MV-4-11 (cell line): ENCODE results near the gene CCNI.
"Not testable (repeated sequence)": the region's sequence is repeated elsewhere in the genome, so short reads cannot be mapped to it uniquely, and the experiment has no call there.

Source experiments
- DNase-seq: peaks from one replicate; lab custom pipeline; 2025; lab: John Stamatoyannopoulos, UW

Gene CCNI

GRCh38 chr4:77075869-77076799, at the start of gene CCNI:
Gene CCNI (minus strand): TSS chr4:77075989. CDS start chr4:77066362, 9,627 bp downstream.
- peak; percentile 94 for DNase-seq

- peak; percentile 63 for DNase-seq
Measured at GRCh38 chr4:77124576-77124975, 48.8 kb upstream of the CCNI start.

GRCh38 chr4:77123411-77123810, 47.6 kb upstream of the CCNI start:
- DNase-seq = peak; percentile 81

DNA sequence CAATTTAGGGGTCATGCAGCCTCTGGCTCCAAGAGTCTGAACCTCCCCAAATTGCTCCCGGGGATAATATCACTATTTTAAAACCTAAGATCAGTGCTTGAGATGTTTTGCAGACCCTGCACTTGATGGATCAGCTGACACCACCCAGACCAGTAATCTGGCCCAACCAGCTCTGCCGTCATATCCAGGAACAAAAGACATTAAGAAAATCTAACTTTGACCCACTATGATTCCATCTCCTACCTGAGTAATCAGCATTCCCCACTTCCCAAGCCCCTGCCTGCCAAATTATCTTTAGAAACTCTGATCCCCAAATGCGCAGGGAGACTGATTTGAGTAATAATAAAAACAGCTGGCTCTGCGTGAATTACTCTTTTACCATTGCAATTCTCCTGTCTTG, 46.9 kb upstream of the CCNI start:
- no peak for DNase-seq

- no peak for DNase-seq
Measured at GRCh38 chr4:77121736-77122240, 46.0 kb upstream of the CCNI start.

- peak; percentile 10 for DNase-seq
Measured at GRCh38 chr4:77120886-77121508, 45.2 kb upstream of the CCNI start.

DNA sequence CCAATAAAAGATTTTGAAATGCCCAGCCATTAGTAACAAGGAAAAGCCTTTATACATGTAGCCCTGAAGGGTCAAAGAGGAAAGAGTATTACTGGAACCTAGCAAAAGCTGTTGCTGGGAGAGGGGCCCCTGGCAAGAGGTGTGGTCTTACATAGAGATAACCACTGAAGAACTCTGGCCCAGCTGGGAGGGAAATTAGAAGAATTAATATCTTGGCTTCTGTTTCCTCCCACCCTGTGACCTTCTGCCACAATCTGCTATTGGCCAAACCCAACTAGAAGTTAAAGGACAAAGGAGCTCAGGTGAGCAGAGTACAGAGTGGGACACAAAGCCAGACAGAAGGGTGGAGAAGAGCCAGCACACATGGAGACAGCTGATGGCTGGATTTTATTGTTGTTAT, 41.9 kb upstream of the CCNI start:
- no peak for DNase-seq

- no peak for DNase-seq
Measured at GRCh38 chr4:77113069-77113468, 37.3 kb upstream of the CCNI start.

- DNase-seq = no peak
Measured at GRCh38 chr4:77110730-77111129, 34.9 kb upstream of the CCNI start.

DNA sequence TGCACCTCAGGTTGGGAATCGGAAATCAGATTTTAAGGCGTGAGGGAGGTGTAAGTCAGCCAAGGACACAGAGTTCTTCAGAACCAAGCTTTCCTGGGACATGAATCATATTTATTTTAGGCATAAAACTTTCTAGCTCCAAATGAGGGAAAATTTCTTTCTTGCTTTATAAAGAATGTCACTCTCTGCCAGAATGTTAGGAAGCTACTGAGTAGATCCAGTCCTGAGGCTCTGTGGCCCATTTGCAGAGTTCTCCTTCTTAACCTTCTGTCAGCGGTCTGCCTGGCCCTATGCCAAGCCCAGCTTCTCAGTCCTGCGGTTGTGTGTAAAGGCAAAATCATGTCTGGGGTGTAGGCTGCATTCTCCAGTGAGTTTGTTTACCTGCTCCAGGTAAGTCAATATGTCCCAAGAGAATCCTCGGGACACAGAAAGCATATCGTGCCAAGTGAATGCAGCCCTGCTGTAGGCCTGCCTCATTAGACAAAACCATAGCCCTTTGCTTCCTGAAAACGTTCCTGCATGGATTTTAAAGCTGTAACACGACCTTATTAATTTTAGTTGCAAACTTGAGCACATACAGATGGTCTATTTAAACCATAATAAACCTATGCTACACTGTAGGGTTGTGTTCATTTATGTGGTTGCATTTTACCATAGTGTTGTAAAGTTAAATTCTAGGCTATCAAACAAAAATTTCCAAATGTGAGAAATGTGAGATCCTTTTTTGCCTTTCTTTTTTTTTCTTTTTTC, 29.2 kb upstream of the CCNI start:
- no peak for DNase-seq

DNA sequence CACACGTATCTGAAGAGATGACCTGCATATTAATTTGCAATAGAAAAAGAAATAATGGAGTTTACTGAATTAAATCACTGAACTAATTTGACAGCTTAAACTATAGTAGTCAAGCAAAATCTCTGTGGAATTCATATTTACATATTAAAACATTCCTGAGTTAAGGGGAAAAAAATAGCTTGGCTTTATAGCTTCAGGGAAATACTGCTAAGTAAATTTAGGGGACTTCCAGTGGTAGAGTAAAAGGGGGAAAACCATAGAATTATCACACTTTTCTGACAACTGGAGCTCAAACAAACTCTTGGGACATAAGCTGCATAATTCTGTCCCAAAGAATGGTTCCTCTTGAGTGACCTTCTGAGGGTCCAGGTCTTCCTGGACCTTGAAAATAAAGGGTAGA, 28.6 kb upstream of the CCNI start:
- DNase-seq = no peak

DNA sequence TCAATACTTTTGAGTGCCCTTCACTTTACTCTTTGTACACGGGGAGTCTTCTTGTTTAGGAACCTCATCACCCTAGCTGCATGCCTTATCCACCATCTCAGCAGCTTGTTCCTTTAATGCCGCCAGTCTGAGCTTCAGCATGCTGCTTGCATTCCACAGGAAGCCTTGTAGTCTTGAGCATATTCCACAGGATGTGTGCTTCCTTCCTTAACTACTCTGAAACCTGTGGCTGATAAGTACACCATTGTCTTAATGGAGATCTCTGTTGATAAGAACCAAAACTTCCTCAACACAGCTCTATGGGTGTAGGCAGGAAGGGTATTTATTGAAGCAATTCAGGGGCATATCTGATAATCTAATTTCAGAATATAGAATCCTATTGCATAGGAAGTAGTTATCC, 24.4 kb upstream of the CCNI start:
- DNase-seq = no peak

GRCh38 chr4:77097611-77098010, 21.8 kb upstream of the CCNI start:
- peak; percentile 9 for DNase-seq

DNA sequence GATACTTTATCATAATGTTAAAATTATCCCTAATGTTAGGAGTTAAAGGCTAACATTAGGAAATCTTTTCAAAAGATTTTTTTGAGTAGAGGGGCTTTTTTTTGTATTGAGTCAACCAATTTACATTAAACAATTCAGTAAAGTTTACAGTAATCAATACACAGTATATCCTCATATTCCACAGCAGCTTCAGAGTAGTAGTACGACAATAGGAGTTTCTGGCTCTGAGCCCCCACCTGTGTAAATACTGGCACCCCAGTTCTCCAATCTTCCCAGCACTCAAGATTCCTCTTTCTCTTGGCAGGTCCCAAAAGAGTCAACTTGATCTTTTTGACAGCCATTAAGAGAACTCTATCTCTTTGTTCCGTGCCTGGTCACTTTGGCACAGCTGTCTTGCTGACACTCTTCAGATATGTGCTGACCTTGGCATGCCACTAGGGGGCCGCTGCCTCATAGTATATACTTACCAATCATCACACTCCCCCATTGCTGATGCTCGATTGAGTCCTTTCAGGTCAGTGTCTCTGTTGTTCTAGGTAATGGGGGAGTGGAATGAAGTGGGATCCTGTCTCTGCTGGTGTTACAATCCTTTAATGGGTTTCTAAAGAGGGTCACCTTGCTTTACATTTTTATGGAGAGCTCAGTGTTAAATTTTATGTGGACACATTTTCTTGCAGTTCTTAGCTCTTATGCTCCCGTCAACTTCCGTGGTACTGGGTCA, 19.5 kb upstream of the CCNI start:
- DNase-seq = peak; percentile 65

DNA sequence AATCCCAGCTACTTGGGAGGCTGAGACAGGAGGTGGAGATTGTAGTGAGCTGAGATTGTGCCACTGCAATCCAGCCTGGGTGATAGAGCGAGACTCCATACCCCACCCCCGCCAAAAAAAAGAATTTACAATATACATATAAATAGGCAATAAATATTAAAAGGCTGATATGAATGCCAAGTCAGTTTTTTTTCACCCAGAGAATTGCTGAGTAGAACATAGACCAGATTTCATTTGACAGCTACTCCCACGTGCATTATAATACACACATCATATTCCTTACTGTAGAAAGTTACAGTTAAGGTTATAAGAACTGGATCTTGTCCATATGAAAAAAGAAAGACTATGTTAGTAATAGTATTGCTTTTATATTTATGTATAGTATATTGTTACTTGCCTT, 18.7 kb upstream of the CCNI start:
- DNase-seq = no peak

- DNase-seq = no peak
Measured at GRCh38 chr4:77093401-77093800, 17.6 kb upstream of the CCNI start.

DNA sequence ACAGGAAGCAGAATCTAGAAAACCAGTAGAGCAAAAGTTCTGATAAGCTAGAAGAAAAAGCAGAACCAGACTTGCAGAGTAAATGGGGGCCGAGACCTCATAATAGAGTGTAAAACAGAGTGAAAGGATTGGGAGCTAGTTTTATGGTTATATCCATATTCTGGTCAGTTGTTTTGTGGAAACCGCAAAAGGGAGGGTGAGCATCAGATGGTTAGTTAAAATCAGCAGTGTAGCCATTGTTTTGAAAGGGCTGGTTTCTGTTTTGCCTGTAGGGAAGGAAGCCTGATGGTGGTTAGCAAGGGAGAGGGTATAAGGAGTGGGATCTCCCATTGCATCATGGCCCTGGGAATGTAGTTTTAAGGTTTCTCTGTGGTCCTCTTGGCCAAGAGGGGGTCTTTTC, 17.2 kb upstream of the CCNI start:
- peak; percentile 97 for DNase-seq

DNA sequence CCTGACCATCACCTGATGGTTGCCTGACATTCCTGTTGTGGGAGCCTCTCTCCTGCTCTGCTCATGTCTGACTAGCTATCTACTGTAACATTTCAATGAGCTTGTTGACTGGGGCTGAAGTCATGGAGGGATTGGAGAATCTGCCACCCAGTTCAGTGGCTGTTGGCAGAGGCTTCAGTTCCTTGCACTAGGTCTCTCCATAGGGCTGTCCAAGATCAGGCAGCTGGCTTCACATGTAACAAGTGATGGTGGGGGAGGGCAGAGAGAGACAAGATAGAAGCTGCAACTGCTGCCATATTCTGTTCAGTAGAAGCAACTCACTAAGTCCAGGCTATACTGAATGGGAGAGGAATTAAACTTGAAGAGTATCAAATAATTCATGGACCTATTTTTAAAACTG, 14.1 kb upstream of the CCNI start:
- no peak for DNase-seq

DNA sequence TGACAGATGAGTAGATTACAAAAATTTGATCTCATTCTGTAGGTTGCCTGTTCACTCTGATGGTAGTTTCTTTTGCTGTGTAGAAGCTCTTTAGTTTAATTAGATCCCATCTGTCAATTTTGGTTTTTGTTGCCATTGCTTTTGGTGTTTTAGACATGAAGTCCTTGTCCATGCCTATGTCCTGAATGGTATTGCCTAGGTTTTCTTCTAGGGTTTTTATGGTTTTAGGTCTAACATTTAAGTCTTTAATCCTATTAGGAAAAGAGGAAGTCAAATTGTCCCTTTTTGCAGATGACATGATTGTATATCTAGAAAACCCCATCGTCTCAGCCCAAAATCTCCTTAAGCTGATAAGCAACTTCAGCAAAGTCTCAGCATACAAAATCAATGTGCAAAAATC, 11.2 kb upstream of the CCNI start:
- DNase-seq = not testable (repeated sequence)

- no peak for DNase-seq
Measured at GRCh38 chr4:77084019-77084639, 8.3 kb upstream of the CCNI start.

- DNase-seq = peak; percentile 48
Measured at GRCh38 chr4:77082886-77083608, 7.3 kb upstream of the CCNI start.
